IMR-90 (cell line): Measurements from ENCODE around the gene ST6GALNAC2.

Experiments used
- CTCF ChIP-seq: conservative IDR thresholded peaks from 2 replicates; pipeline ENCODE4 v1.5.1; 2012; ENCODE audit warnings: mild to moderate bottlenecking, low read depth, low read length, improper control_type of control experiment
- ELK1 ChIP-seq: fragments of 150-350 bp; IDR thresholded peaks from 2 replicates; pipeline ENCODE4 v1.6.1; 2016; ENCODE audit warnings: low read depth, mild to moderate bottlenecking, low read length, moderate library complexity, borderline replicate concordance
- MAFK ChIP-seq: IDR thresholded peaks from 2 replicates; pipeline ENCODE4 v1.6.1; 2012; ENCODE audit warnings: low read depth, low read length, improper control_type of control experiment
- MAZ ChIP-seq: IDR thresholded peaks from 2 replicates; pipeline ENCODE4 v1.6.1; 2012; ENCODE audit warnings: low read depth, mild to moderate bottlenecking, low read length, improper control_type of control experiment, moderate library complexity, borderline replicate concordance
- POLR2A ChIP-seq: IDR thresholded peaks from 2 replicates; pipeline ENCODE4 v1.6.1; 2012; ENCODE audit warnings: mild to moderate bottlenecking, low read depth, low read length
- RAD21 ChIP-seq: IDR thresholded peaks from 2 replicates; pipeline ENCODE4 v1.6.1; 2012; ENCODE audit warnings: low read length, improper control_type of control experiment
- SMC3 ChIP-seq: fragments of 150-350 bp; IDR thresholded peaks from 2 replicates; pipeline ENCODE4 v1.6.1; 2016; ENCODE audit warnings: low read depth, mild to moderate bottlenecking, antibody characterized with exemption, low read length, moderate library complexity

- TF ChIP-seq CTCF (no peak), MAZ (no peak), POLR2A (no peak), RAD21 (no peak), SMC3 (no peak), ELK1 (no peak), MAFK (no peak)
Measured at GRCh38 chr17:76574166-76574565, 11.5 kb downstream of the ST6GALNAC2 start.
